Neural progenitor cell (in vitro differentiated cells): ENCODE results near the gene ATR. TPM values are rescaled to one million over a fixed set of nuclear protein-coding genes. Genes with fewer than 3 reads are reported as not detected.
"Not testable (repeated sequence)": the region's sequence is repeated elsewhere in the genome, so short reads cannot be mapped to it uniquely, and the experiment has no call there.

Experiments used
- DNase-seq: peaks from one replicate; pipeline ENCODE4 v3.0.0-alpha.2; 2016; ENCODE audit warnings: low spot score
- H2AFZ ChIP-seq: fragments of 200-600 bp; sonication (generic); replicated peaks from 2 replicates; pipeline ENCODE4 v1.6.1; 2016; ENCODE audit warnings: antibody characterized with exemption
- H3F3A ChIP-seq: fragments of 200-600 bp; sonication (generic); 2 replicates; pipeline ENCODE4 v1.6.1; 2016; ENCODE audit warnings: antibody characterized with exemption, low read depth
- H3K27ac ChIP-seq: fragments of 200-600 bp; sonication (generic); 2 replicates; pipeline ENCODE4 v1.5.1; 2016; ENCODE audit warnings: mild to moderate bottlenecking
- H3K27me3 ChIP-seq: fragments of 200-600 bp; sonication (generic); 2 replicates; pipeline ENCODE4 v1.6.1; 2016; ENCODE audit warnings: mild to moderate bottlenecking, moderate library complexity
- H3K36me3 ChIP-seq: fragments of 200-600 bp; sonication (generic); 2 replicates; pipeline ENCODE4 v1.5.1; 2016
- H3K4me1 ChIP-seq: fragments of 200-600 bp; sonication (generic); 2 replicates; pipeline ENCODE4 v1.6.1; 2016; ENCODE audit warnings: mixed run types
- H3K4me2 ChIP-seq: fragments of 200-600 bp; sonication (generic); 2 replicates; pipeline ENCODE4 v1.6.1; 2016
- H3K4me3 ChIP-seq: fragments of 200-600 bp; sonication (generic); 2 replicates; pipeline ENCODE4 v1.5.1; 2016
- H3K79me2 ChIP-seq: fragments of 200-600 bp; sonication (generic); 2 replicates; pipeline ENCODE4 v1.6.1; 2016; ENCODE audit warnings: low read depth
- H3K9ac ChIP-seq: fragments of 200-600 bp; sonication (generic); 2 replicates; pipeline ENCODE4 v1.6.1; 2016
- H3K9me3 ChIP-seq: fragments of 200-600 bp; sonication (generic); 2 replicates; pipeline ENCODE4 v1.5.1; 2016; ENCODE audit warnings: low read depth
- H4K20me1 ChIP-seq: fragments of 200-600 bp; sonication (generic); 2 replicates; pipeline ENCODE4 v1.6.1; 2016; ENCODE audit warnings: low read depth
- H3K27ac Mint-ChIP-seq: 3 replicates; pipeline ENCODE4 v1.8.0; 2021; ENCODE audit warnings: mixed read lengths
- H3K27me3 Mint-ChIP-seq: 2 replicates; pipeline ENCODE4 v1.8.0; 2022; ENCODE audit warnings: low read depth, mild to moderate bottlenecking, inconsistent platforms, moderate library complexity, mixed read lengths; ENCODE audit not compliant: insufficient read depth
- H3K36me3 Mint-ChIP-seq: 3 replicates; pipeline ENCODE4 v1.8.0; 2021; ENCODE audit warnings: mixed read lengths
- H3K4me1 Mint-ChIP-seq: 3 replicates; pipeline ENCODE4 v1.8.0; 2021; ENCODE audit warnings: mixed read lengths
- H3K4me3 Mint-ChIP-seq: 3 replicates; pipeline ENCODE4 v1.8.0; 2021; ENCODE audit warnings: mild to moderate bottlenecking, moderate library complexity, mixed read lengths
- H3K9me3 Mint-ChIP-seq: 3 replicates; pipeline ENCODE4 v1.8.0; 2020; ENCODE audit warnings: mixed read lengths
- EZH2 ChIP-seq: fragments of 200-600 bp; sonication (generic); IDR thresholded peaks from 2 replicates; pipeline ENCODE4 v1.6.1; 2017; ENCODE audit warnings: antibody characterized with exemption, mild to moderate bottlenecking, moderate library complexity
- EZH2phosphoT487 ChIP-seq: fragments of 200-600 bp; sonication (generic); IDR thresholded peaks from 2 replicates; pipeline ENCODE4 v1.6.1; 2017; ENCODE audit warnings: antibody characterized with exemption
- total RNA-seq: library from RNA; depleted of rRNA; stranded (reverse); fragments of >200 nt; gene quantifications from 2 replicates; pipeline ENCODE4 v1.2.3, GENCODE V29; 2015; ENCODE audit warnings: low replicate concordance
- TF ChIP-seq, protein P1 (sequence below): fragments of 200-600 bp; sonication (generic); IDR thresholded peaks from 2 replicates; pipeline ENCODE4 v1.5.1; 2017; ENCODE audit warnings: antibody characterized with exemption, mild to moderate bottlenecking

ATR gene
- total RNA-seq, 1 donor from 2014 or later, result 48.4 TPM

DNA sequence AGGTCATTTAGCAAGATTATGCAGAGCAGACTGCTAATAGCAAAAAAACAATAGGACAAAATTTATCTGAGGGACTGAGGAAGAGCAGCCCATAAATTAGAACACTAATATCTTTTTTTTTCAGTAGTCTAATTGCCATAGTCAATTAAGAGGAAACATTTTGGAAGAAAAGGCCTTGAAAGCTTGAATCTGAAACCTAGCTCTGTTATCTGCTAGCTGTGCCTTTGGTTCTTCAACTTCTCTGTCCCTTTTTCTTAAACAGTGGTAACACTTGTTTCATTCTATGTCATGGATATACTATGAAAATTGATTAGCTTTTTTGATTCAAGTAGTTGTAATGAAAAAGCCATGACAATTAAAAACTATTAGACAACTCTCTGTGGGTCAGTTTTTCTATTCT is 1.7 kb downstream of the ATR start:
- Mint-ChIP-seq H3K9me3 (no peaks in the 10 kb centered on the region), H3K4me1 (peaks cover 20% of the 10 kb centered on the region), H3K36me3 (peaks cover 4% of the 10 kb centered on the region), H3K4me3 (peak overlapping the region; percentile 98), H3K27ac (no peak overlapping the region), H3K27me3 (no peaks in the 10 kb centered on the region)
- Histone ChIP-seq H3K79me2 (peaks cover 41% of the 10 kb centered on the region), H2AFZ (no peak overlapping the region), H3K4me1 (no peaks in the 10 kb centered on the region), H3K36me3 (no peaks in the 10 kb centered on the region), H3K27me3 (peaks cover 6% of the 10 kb centered on the region), H3F3A (peaks cover 8% of the 10 kb centered on the region), H3K9ac (no peak overlapping the region), H3K27ac (no peak overlapping the region), H3K4me2 (peak overlapping the region; percentile 97), H3K9me3 (no peaks in the 10 kb centered on the region), H4K20me1 (no peaks in the 10 kb centered on the region), H3K4me3 (peak overlapping the region; percentile 85)
- DNase-seq, result no peak
- TF ChIP-seq EZH2phosphoT487 (no peak), EZH2 (no peak)
- TF ChIP-seq, protein P1, sequence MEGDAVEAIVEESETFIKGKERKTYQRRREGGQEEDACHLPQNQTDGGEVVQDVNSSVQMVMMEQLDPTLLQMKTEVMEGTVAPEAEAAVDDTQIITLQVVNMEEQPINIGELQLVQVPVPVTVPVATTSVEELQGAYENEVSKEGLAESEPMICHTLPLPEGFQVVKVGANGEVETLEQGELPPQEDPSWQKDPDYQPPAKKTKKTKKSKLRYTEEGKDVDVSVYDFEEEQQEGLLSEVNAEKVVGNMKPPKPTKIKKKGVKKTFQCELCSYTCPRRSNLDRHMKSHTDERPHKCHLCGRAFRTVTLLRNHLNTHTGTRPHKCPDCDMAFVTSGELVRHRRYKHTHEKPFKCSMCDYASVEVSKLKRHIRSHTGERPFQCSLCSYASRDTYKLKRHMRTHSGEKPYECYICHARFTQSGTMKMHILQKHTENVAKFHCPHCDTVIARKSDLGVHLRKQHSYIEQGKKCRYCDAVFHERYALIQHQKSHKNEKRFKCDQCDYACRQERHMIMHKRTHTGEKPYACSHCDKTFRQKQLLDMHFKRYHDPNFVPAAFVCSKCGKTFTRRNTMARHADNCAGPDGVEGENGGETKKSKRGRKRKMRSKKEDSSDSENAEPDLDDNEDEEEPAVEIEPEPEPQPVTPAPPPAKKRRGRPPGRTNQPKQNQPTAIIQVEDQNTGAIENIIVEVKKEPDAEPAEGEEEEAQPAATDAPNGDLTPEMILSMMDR, result no peak

DNA sequence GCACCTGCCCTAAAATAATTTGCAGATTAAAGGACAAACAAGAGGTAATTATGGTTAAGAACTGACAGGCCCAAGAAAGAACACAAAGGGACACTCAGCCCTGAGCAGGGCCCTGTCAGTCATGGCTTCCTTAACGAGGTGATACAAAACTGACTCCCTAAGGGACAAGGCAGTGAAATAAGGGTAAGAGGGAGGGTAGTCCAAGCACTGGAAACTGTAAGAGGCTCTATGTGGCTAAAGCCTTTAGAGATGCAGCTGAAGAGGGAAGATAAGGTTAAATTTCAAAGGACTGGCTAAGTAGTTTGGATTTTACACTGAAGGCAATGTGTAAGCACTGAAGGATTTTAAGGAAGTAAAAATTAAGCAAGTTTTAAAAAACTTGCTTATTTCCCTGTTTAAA is 3.9 kb downstream of the ATR start:
- peaks cover 41% of the 10 kb centered on the region for H3K79me2 ChIP-seq
- Mint-ChIP-seq H3K9me3 (no peaks in the 10 kb centered on the region), H3K4me3 (no peak overlapping the region), H3K36me3 (peaks cover 8% of the 10 kb centered on the region), H3K27me3 (no peaks in the 10 kb centered on the region), H3K4me1 (peaks cover 19% of the 10 kb centered on the region), H3K27ac (peak overlapping the region; percentile 17)
- TF ChIP-seq EZH2, result no peak
- TF ChIP-seq, protein P1, result no peak
- no peak for TF ChIP-seq EZH2phosphoT487
- no peak overlapping the region for H3K4me3 ChIP-seq
- H3K27ac ChIP-seq, result peak overlapping the region; percentile 39
- no peaks in the 10 kb centered on the region for H4K20me1 ChIP-seq
- no peak overlapping the region for H3K9ac ChIP-seq
- H3K9me3 ChIP-seq, result no peaks in the 10 kb centered on the region
- DNase-seq, result peak; percentile 20
- H3K4me2 ChIP-seq, result no peak overlapping the region
- H3K36me3 ChIP-seq, result no peaks in the 10 kb centered on the region
- no peak overlapping the region for H2AFZ ChIP-seq
- peaks cover 5% of the 10 kb centered on the region for H3K27me3 ChIP-seq
- H3F3A ChIP-seq, result peaks cover 8% of the 10 kb centered on the region
- no peaks in the 10 kb centered on the region for H3K4me1 ChIP-seq

DNA sequence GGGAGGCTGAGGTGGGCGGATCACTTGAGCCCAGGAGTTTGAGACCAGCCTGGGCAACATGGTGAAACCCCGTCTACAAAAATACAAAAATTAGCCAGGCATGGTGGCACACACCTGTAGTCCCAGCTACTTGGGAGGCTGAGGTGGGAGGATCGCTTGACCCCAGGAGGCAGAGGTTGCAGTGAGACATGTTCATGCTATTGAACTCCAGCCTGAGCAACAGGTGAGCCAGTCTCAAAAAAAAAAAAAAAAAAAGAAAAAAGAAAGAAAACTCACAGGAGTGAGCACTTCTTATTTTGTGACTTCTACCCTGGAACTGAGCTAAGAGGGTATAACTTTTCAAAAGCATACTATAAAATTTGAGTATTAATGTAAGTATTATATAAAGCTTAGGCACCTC is 4.3 kb downstream of the ATR start:
- not testable (repeated sequence) for H3K4me2 ChIP-seq, H3K27ac Mint-ChIP-seq, H3F3A ChIP-seq, H3K4me1 ChIP-seq, H3K27ac ChIP-seq, H3K9ac ChIP-seq, H2AFZ ChIP-seq, H3K4me3 ChIP-seq, H3K27me3 ChIP-seq, H3K27me3 Mint-ChIP-seq, H3K9me3 Mint-ChIP-seq, H3K4me3 Mint-ChIP-seq, H3K36me3 Mint-ChIP-seq, H3K9me3 ChIP-seq, H3K36me3 ChIP-seq, H4K20me1 ChIP-seq, DNase-seq
- H3K79me2 ChIP-seq, result peaks cover 41% of the 10 kb centered on the region
- H3K4me1 Mint-ChIP-seq, result peaks cover 14% of the 10 kb centered on the region

DNA sequence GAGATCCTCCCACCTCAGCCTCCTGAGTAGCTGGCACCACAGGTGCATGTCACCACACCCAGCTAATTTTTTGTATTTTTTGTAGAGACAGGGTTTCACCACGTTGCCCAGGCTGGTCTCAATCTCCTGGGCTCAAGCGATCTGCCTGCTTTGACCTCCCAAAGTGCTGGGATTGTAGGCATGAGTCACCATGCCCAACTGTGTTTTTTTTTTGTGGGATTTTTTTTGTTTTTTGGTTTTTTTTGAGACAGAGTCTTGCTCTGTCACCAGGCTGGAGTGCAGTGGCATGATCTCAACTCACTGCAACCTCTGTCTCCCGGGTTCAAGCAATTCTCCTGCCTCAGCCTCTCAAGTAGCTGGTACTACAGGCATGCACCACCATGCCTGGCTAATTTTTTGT is 9.1 kb downstream of the ATR start:
- DNase-seq, H3K36me3 ChIP-seq, H3K9ac ChIP-seq, H3K4me1 Mint-ChIP-seq, H3K4me1 ChIP-seq, H3K9me3 Mint-ChIP-seq, H2AFZ ChIP-seq, H3K4me3 ChIP-seq, H3K9me3 ChIP-seq, H3K4me2 ChIP-seq, H3K27me3 ChIP-seq, H3K27ac ChIP-seq, H4K20me1 ChIP-seq, H3F3A ChIP-seq, H3K27ac Mint-ChIP-seq, H3K27me3 Mint-ChIP-seq, H3K4me3 Mint-ChIP-seq: not testable (repeated sequence)
- peaks cover 14% of the 10 kb centered on the region for H3K79me2 ChIP-seq
- peaks cover 12% of the 10 kb centered on the region for H3K36me3 Mint-ChIP-seq
